CD4-positive, alpha-beta T cell treated with Interleukin-15 for 4 hours (primary cell): ENCODE measurements around the gene SPNS1.
A peak's percentile ranks its signal among the peaks of the same experiment; 100 is the strongest.
"Not testable (repeated sequence)": the region's sequence is repeated elsewhere in the genome, so short reads cannot be mapped to it uniquely, and the experiment has no call there.

Experiments used
- DNase-seq: peaks from one replicate; pipeline ENCODE4 v3.0.0-alpha.2; 2020; ENCODE audit warnings: low spot score

Gene SPNS1

DNA sequence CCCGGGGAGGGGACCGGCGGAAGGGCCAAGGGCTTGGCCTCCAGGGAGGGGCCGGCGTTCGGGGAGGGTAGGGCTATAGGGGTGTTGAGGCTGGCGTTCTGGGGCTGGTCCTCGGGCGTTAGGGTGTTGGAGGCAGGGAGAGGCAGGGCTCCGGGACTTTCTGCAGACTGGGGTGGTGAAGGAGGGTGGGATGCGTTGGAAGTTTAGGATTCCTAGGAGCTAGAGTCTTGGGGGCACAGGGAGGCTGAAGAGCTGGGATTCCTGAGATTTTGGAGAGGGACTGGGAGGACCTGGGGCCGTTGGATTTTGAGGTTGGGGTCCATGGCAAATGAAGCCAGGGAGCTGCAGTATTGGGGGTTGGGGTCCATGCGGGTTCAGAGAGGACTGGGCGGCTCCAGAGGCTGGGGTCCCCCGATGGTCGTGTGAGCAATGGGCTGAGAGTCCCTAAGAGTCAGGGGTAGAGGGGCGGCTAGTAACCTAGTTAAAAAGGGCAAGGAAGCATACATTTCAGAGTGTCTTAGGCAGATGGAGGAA lies 23.1 kb upstream of the SPNS1 start:
- DNase-seq, result peak; percentile 10

- no peak for DNase-seq
Measured at GRCh38 chr16:28958216-28958615, 16.4 kb upstream of the SPNS1 start.

GRCh38 chr16:28958836-28959235 lies 15.7 kb upstream of the SPNS1 start:
- no peak for DNase-seq

- DNase-seq, result no peak
Measured at GRCh38 chr16:28964072-28964471, 10.5 kb upstream of the SPNS1 start.

- DNase-seq, result no peak
Measured at GRCh38 chr16:28964496-28964895, 10.1 kb upstream of the SPNS1 start.

GRCh38 chr16:28967156-28967555 lies 7.4 kb upstream of the SPNS1 start:
- DNase-seq, result no peak

DNA sequence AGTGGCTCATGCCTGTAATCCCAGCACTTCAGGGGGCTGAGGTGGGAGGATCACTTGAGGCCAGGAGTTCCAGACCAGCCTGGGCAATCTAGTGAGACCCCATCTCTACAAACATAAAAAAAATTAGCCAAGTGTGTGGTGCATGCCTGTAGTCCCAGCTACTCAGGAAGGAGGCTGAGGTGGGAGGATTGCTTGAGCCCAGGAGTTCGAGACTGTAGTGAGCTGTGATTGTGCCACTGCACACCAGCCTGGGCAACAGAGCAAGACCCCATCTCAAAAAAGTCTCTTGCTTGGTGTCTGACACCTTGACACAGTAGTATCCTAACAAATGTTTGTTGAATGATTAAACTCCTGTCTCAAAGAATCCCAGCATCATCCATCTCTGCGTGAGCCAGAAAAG lies 4.9 kb upstream of the SPNS1 start:
- not testable (repeated sequence) for DNase-seq

- DNase-seq, result peak; percentile 30
Measured at GRCh38 chr16:28974007-28974436, 556 bp upstream of the SPNS1 start.

DNA sequence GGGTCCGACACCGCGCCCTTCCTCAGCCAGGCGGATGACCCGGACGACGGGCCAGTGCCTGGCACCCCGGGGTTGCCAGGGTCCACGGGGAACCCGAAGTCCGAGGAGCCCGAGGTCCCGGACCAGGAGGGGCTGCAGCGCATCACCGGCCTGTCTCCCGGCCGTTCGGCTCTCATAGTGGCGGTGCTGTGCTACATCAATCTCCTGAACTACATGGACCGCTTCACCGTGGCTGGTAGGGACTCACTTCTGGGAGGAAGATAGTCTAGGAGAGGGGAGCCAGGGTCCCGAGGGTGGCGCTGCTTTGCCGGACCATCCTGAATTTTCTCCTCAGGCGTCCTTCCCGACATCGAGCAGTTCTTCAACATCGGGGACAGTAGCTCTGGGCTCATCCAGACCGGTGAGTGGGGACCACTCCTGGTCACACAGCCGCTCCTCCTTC lies 601 bp downstream of the SPNS1 start:
- DNase-seq, result no peak

DNA sequence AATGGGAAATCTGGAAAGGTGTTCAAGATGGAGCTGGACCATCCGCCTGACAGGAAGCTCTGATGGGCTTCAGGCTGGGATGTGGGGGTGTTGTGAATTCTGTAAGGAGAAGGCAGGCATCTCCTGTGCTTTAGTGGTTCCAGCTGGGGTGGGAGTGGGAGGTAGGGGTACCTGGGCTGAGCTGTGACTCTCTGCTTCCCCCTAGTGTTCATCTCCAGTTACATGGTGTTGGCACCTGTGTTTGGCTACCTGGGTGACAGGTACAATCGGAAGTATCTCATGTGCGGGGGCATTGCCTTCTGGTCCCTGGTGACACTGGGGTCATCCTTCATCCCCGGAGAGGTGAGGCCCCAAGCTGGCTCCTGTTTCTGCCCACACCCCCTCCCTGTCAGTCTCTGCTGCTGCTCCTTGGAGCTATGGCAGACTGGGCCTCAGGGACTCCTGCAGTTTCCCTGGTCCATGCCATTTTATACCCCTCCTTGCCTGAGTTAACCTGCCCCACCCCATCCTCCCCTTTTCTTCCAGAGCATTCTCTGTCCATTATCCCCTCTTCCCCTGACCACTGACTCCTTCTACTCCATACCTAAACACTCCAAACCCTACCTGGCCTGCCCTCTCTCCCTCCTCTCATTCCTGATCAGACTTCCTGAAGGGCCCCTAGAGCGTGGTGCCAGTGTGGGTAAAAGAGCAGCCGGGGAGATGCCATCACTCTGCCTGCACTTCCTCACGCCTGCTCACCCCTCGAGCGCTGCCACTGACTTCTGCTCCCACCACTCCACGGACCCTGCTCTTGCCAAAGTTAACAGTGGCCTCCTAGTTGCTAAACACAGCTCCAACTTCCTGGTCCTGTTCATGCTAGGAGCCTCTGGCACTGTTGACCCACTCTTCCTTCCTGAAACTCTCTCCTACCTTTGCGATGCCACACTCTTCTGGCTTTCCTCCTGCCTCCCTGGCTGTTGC lies 3.4 kb downstream of the SPNS1 start:
- DNase-seq, result peak; percentile 45

DNA sequence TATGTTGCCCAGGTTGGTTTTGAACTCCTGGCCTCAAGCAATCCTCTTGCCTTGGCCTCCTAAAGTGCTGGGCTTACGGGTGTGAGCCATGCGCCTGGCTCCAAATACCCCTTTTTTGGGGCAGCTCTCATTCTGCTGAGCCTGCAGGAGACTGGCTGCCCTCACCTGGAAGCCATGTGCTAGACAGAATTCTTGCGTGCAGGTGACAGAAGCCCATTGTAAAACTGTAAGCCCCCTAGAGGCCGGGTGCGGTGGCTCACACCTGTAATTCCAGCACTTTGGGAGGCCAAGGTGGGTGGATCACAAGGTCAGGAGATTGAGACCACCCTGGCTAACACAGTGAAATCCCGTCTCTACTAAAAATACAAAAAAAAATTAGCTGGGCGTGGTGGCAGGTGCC lies 5.8 kb downstream of the SPNS1 start:
- DNase-seq, result not testable (repeated sequence)

DNA sequence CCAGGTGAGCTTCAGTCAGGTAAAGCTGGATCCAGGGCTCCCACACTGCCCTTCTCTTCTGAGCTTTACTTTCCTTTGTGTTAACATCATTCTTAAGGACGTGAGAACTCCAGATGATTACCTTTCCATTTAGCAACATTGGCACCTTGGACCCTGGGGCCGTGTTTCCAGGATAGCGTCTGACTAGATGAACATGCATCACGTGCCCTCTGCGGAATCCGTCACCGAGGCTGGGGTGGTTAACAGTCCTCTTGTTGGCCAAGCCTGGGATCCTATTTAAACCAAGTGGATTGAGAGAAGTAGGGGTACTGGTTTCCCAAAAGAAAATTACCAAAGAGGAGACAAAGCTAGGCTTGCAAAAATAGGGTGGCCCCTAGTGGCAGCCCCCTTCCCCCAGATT lies 6.4 kb downstream of the SPNS1 start:
- no peak for DNase-seq

GRCh38 chr16:28981517-28981916 lies 6.9 kb downstream of the SPNS1 start:
- DNase-seq, result no peak

- no peak for DNase-seq
Measured at GRCh38 chr16:28982418-28982817, 7.8 kb downstream of the SPNS1 start.

GRCh38 chr16:28982949-28983348 lies 8.4 kb downstream of the SPNS1 start:
- no peak for DNase-seq

- no peak for DNase-seq
Measured at GRCh38 chr16:28983644-28984043, 9.1 kb downstream of the SPNS1 start.

GRCh38 chr16:28984091-28984490 lies 9.5 kb downstream of the SPNS1 start:
- no peak for DNase-seq

GRCh38 chr16:28984619-28985135 lies 10.1 kb downstream of the SPNS1 start, which contains the start of gene LAT:
LAT (plus strand) TSS chr16:28985052; CDS start chr16:28985418, 366 bp downstream.
- peak; percentile 83 for DNase-seq

DNA sequence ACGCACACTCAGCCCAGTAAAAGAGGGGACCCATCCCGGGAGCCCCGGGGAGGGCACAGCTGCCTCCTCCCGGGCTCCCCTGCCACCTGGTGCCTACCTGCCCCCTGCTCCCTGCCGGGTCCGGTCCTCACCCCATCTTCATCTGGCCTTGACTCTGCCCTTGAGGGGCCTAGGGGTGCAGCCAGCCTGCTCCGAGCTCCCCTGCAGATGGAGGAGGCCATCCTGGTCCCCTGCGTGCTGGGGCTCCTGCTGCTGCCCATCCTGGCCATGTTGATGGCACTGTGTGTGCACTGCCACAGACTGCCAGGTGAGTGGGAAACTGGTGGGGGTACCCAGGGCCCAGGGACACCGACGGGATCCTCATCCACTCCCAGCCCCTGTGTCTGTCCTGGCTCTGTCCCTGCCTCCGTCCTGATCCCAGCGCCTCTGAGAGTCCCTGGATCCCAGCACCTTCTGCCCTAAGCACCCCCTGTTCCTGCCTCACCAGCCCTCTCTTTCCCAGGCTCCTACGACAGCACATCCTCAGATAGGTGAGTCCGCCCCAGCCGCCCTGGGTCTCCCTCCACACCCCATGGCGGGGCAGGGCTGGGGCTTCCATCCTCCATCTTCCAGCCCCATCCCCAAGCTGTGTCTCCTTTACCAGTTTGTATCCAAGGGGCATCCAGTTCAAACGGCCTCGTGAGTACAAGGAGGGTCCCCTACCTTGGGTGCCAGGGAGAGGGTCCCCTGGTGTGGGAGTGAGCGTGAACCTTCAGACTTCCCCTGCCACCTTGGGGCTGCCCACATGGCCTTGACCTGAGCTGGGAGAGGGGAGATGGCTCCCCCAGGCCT lies 10.8 kb downstream of the SPNS1 start:
- DNase-seq, result no peak

DNA sequence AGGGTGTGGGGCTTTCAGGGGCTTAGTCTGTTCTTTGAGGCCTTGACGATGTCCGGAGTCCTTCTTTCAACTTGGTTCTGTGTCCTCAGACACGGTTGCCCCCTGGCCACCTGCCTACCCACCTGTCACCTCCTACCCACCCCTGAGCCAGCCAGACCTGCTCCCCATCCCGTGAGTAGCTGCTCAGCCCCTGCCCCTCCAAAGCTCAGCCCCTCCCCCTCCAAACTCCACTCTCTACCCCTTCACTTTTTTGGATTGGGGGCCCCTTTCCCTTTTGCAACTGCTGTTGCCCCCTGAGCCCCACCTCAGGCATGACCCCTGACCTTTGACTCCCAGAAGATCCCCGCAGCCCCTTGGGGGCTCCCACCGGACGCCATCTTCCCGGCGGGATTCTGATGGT lies 11.5 kb downstream of the SPNS1 start:
- no peak for DNase-seq

DNA sequence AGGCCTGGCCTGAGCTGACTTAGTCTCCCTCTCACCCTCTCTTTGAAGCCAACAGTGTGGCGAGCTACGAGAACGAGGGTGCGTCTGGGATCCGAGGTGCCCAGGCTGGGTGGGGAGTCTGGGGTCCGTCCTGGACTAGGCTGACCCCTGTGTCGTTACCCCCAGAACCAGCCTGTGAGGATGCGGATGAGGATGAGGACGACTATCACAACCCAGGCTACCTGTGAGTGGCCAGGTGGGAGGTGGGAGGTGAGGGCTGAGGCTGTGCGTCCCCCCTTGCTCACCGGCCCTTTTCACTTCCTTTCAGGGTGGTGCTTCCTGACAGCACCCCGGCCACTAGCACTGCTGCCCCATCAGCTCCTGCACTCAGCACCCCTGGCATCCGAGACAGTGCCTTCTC lies 11.9 kb downstream of the SPNS1 start:
- DNase-seq, result no peak

DNA sequence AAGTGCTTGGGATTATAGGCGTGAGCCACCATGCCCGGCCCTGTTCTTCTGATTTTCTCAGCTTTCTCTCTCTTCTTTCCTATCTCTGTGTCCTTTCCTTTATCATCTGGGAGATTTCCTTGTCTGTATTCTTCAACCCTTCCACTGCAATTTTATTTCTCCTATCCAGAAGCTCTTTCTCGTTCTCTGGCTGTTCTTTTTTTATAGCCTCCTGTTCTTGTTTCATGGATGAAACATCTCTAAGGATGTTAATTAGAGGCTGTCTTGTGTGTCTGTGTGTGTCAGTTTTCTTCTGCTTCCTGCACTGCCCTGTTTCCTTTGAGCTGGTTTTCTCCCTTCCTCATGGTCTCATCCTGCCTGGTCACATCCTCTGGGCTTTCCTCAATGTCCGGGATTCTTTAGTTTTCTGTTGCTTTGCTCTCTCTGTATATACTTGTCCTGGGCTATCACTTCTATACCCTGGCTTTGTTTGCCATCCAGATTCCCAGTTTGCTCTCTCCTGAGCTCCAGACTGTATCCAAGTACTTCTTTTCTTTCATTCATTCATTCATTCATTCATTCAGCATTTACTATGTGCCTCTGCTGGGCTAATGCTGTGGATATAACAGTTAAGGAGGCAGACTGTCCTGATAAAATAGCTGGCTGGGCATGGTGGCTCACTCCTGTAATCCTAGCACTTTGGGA lies 12.7 kb downstream of the SPNS1 start:
- no peak for DNase-seq
